Trophoblast cell (in vitro differentiated cells and primary cell): Measurements from ENCODE around the gene SMAD3.
A peak's percentile ranks its signal among the peaks of the same experiment; 100 is the strongest.

ENCODE experiments used
- DNase-seq, 2 donors: peaks; one replicate each; pipeline ENCODE4 v3.0.0-alpha.2; 2016
- H2AFZ ChIP-seq: 2 replicates; pipeline ENCODE4 v1.6.1; 2013; ENCODE audit warnings: low read length, moderate library complexity, mild to moderate bottlenecking; ENCODE audit not compliant: insufficient read depth, poor library complexity
- H2AK5ac ChIP-seq: 2 replicates; pipeline ENCODE4 v1.6.1; 2013; ENCODE audit warnings: mild to moderate bottlenecking, low read length
- H2BK120ac ChIP-seq: 2 replicates; pipeline ENCODE4 v1.6.1; 2013; ENCODE audit warnings: low read length, mild to moderate bottlenecking, moderate library complexity; ENCODE audit not compliant: insufficient read depth, poor library complexity
- H2BK12ac ChIP-seq: 2 replicates; pipeline ENCODE4 v1.6.1; 2013; ENCODE audit warnings: mild to moderate bottlenecking, low read length, moderate library complexity
- H2BK5ac ChIP-seq: 2 replicates; pipeline ENCODE4 v1.6.1; 2013; ENCODE audit warnings: low read length, low read depth, moderate library complexity, mild to moderate bottlenecking; ENCODE audit not compliant: poor library complexity
- H3K14ac ChIP-seq: 2 replicates; pipeline ENCODE4 v1.6.1; 2013; ENCODE audit warnings: mild to moderate bottlenecking, low read length
- H3K18ac ChIP-seq: 2 replicates; pipeline ENCODE4 v1.6.1; 2013; ENCODE audit warnings: mild to moderate bottlenecking, low read length
- H3K23ac ChIP-seq: 2 replicates; pipeline ENCODE4 v1.6.1; 2013; ENCODE audit warnings: low read length
- H3K27ac ChIP-seq: 2 replicates; pipeline ENCODE4 v1.5.1; 2013; ENCODE audit warnings: low read depth, mild to moderate bottlenecking, inconsistent platforms, low read length, moderate library complexity
- H3K27me3 ChIP-seq: 2 replicates; pipeline ENCODE4 v1.6.1; 2013; ENCODE audit warnings: inconsistent platforms, mild to moderate bottlenecking, low read length, moderate library complexity; ENCODE audit not compliant: insufficient read depth
- H3K36me3 ChIP-seq, 2 experiments: 1 replicate in 1 of 2; 2 replicates in 1 of 2; pipeline ENCODE4 v1.6.1; 2013; ENCODE audit warnings: low read length in 2 of 2, mild to moderate bottlenecking in 2 of 2, moderate library complexity in 1 of 2; ENCODE audit not compliant: insufficient read depth in 2 of 2, control insufficient read depth in 1 of 2
- H3K4ac ChIP-seq: 2 replicates; pipeline ENCODE4 v1.6.1; 2013; ENCODE audit warnings: low read depth, mild to moderate bottlenecking, low read length, moderate library complexity
- H3K4me1 ChIP-seq, 2 experiments: 1 replicate in 1 of 2; 2 replicates in 1 of 2; pipeline ENCODE4 v1.6.1; 2013; ENCODE audit warnings: low read length in 2 of 2, mild to moderate bottlenecking in 2 of 2, moderate library complexity in 1 of 2; ENCODE audit not compliant: insufficient read depth in 2 of 2, control insufficient read depth in 1 of 2
- H3K4me2 ChIP-seq: 2 replicates; pipeline ENCODE4 v1.6.1; 2013; ENCODE audit warnings: inconsistent platforms, mild to moderate bottlenecking, low read length, moderate library complexity
- H3K4me3 ChIP-seq: 2 replicates; pipeline ENCODE4 v1.5.1; 2013; ENCODE audit warnings: mild to moderate bottlenecking, low read depth, low read length, inconsistent platforms
- H3K79me1 ChIP-seq: one replicate; pipeline ENCODE4 v1.6.1; 2013; ENCODE audit warnings: low read length
- H3K79me2 ChIP-seq: 2 replicates; pipeline ENCODE4 v1.6.1; 2013; ENCODE audit warnings: low read length, mild to moderate bottlenecking; ENCODE audit not compliant: control insufficient read depth, insufficient read depth, poor library complexity
- H3K9ac ChIP-seq: 2 replicates; pipeline ENCODE4 v1.6.1; 2013; ENCODE audit warnings: mild to moderate bottlenecking, low read length
- H3K9me3 ChIP-seq: 2 replicates; pipeline ENCODE4 v1.6.1; 2013; ENCODE audit warnings: low read depth, mild to moderate bottlenecking, control low read depth, inconsistent platforms, low read length; ENCODE audit not compliant: insufficient read depth
- H4K12ac ChIP-seq: 2 replicates; pipeline ENCODE4 v1.6.1; 2013; ENCODE audit warnings: low read depth, mild to moderate bottlenecking, low read length, moderate library complexity
- H4K8ac ChIP-seq: 2 replicates; pipeline ENCODE4 v1.6.1; 2013; ENCODE audit warnings: low read depth, mild to moderate bottlenecking, low read length, moderate library complexity
- H4K91ac ChIP-seq: one replicate; pipeline ENCODE4 v1.6.1; 2013; ENCODE audit warnings: low read depth, mild to moderate bottlenecking, low read length, moderate library complexity
- WGBS: extraction: QIAGEN DNeasy Blood & Tissue Kit; methylation state at CpG from one replicate; pipeline ENCODE4 v1.1.7; 2013; ENCODE audit warnings: missing lambda C conversion rate; ENCODE audit not compliant: insufficient read length, insufficient coverage; ENCODE audit errors: extremely low coverage; 5-methylcytosine and 5-hydroxymethylcytosine counted together

SMAD3 gene

GRCh38 chr15:67039384-67040075 lies 25.9 kb upstream of the SMAD3 start:
- H4K8ac ChIP-seq, result no peak overlapping the region
- no peak overlapping the region for H3K27ac ChIP-seq
- no peak overlapping the region for H2AFZ ChIP-seq
- peak overlapping the region; percentile 7 for H4K91ac ChIP-seq
- H3K9me3 ChIP-seq, result peaks cover 2% of the 10 kb centered on the region
- no peaks in the 10 kb centered on the region for H3K79me2 ChIP-seq
- H3K23ac ChIP-seq, result no peak overlapping the region
- H3K4me1 ChIP-seq, result peaks cover 14 to 17% of the 10 kb centered on the region in 2 experiments
- no peaks in the 10 kb centered on the region for H3K36me3 ChIP-seq
- H2AK5ac ChIP-seq, result no peak overlapping the region
- no peak overlapping the region for H4K12ac ChIP-seq
- H3K27me3 ChIP-seq, result no peaks in the 10 kb centered on the region
- no peak overlapping the region for H3K9ac ChIP-seq
- H3K14ac ChIP-seq, result no peak overlapping the region
- peak; percentile 56 to 65 for DNase-seq
- H3K79me1 ChIP-seq, result peaks cover 11% of the 10 kb centered on the region
- no peak overlapping the region for H3K4ac ChIP-seq
- WGBS, result no CpG with 5 or more reads among the region's 10 CpGs
- H2BK12ac ChIP-seq, result peak overlapping the region; percentile 37
- no peak overlapping the region for H3K4me3 ChIP-seq
- H3K4me2 ChIP-seq, result no peak overlapping the region
- H2BK5ac ChIP-seq, result peak overlapping the region; percentile 65
- peak overlapping the region; percentile 20 for H2BK120ac ChIP-seq
- H3K18ac ChIP-seq, result peak overlapping the region; percentile 33

GRCh38 chr15:67040277-67040676 lies 25.1 kb upstream of the SMAD3 start:
- H3K23ac ChIP-seq, result no peak overlapping the region
- H4K8ac ChIP-seq, result no peak overlapping the region
- H3K14ac ChIP-seq, result peak overlapping the region; percentile 28
- no peak overlapping the region for H3K9ac ChIP-seq
- H3K27ac ChIP-seq, result no peak overlapping the region
- peaks cover 14 to 17% of the 10 kb centered on the region in 2 experiments for H3K4me1 ChIP-seq
- peak overlapping the region; percentile 20 for H2BK120ac ChIP-seq
- no peak overlapping the region for H2AK5ac ChIP-seq
- H3K4ac ChIP-seq, result no peak overlapping the region
- no CpG with 5 or more reads among the region's 2 CpGs for WGBS
- H3K79me2 ChIP-seq, result no peaks in the 10 kb centered on the region
- H3K9me3 ChIP-seq, result peaks cover 2% of the 10 kb centered on the region
- no peak overlapping the region for H3K4me2 ChIP-seq
- H2BK12ac ChIP-seq, result peak overlapping the region; percentile 37
- no peak for DNase-seq
- no peak overlapping the region for H3K4me3 ChIP-seq
- no peaks in the 10 kb centered on the region for H3K27me3 ChIP-seq
- H2AFZ ChIP-seq, result no peak overlapping the region
- no peak overlapping the region for H2BK5ac ChIP-seq
- H4K91ac ChIP-seq, result no peak overlapping the region
- peak overlapping the region; percentile 33 for H3K18ac ChIP-seq
- no peak overlapping the region for H4K12ac ChIP-seq
- peaks cover 11% of the 10 kb centered on the region for H3K79me1 ChIP-seq
- no peaks in the 10 kb centered on the region for H3K36me3 ChIP-seq

GRCh38 chr15:67042551-67043142 lies 22.8 kb upstream of the SMAD3 start:
- no peak for DNase-seq
- H4K91ac ChIP-seq, result no peak overlapping the region
- no peak overlapping the region for H3K14ac ChIP-seq
- H3K4me3 ChIP-seq, result no peak overlapping the region
- peaks cover 14 to 17% of the 10 kb centered on the region in 2 experiments for H3K4me1 ChIP-seq
- no peak overlapping the region for H3K23ac ChIP-seq
- H3K4me2 ChIP-seq, result no peak overlapping the region
- no peaks in the 10 kb centered on the region for H3K27me3 ChIP-seq
- H3K9ac ChIP-seq, result no peak overlapping the region
- H2BK12ac ChIP-seq, result no peak overlapping the region
- H4K12ac ChIP-seq, result no peak overlapping the region
- H3K27ac ChIP-seq, result no peak overlapping the region
- no CpG with 5 or more reads among the region's 7 CpGs for WGBS
- no peak overlapping the region for H3K18ac ChIP-seq
- no peak overlapping the region for H2AFZ ChIP-seq
- H2AK5ac ChIP-seq, result peak overlapping the region; percentile 17
- no peaks in the 10 kb centered on the region for H3K36me3 ChIP-seq
- no peak overlapping the region for H3K4ac ChIP-seq
- no peak overlapping the region for H4K8ac ChIP-seq
- no peak overlapping the region for H2BK120ac ChIP-seq
- peaks cover 10% of the 10 kb centered on the region for H3K79me1 ChIP-seq
- no peaks in the 10 kb centered on the region for H3K9me3 ChIP-seq
- H3K79me2 ChIP-seq, result no peaks in the 10 kb centered on the region
- no peak overlapping the region for H2BK5ac ChIP-seq

- peak overlapping the region; percentile 7 for H4K91ac ChIP-seq
- H2AK5ac ChIP-seq, result no peak overlapping the region
- H2BK12ac ChIP-seq, result peak overlapping the region; percentile 81
- no peaks in the 10 kb centered on the region for H3K79me2 ChIP-seq
- peaks cover 22 to 24% of the 10 kb centered on the region in 2 experiments for H3K4me1 ChIP-seq
- peaks cover 17% of the 10 kb centered on the region for H3K79me1 ChIP-seq
- no CpG with 5 or more reads among the region's 13 CpGs for WGBS
- no peak overlapping the region for H4K12ac ChIP-seq
- H3K9ac ChIP-seq, result no peak overlapping the region
- peak overlapping the region; percentile 23 for H4K8ac ChIP-seq
- no peaks in the 10 kb centered on the region for H3K36me3 ChIP-seq
- peak overlapping the region; percentile 45 for H3K18ac ChIP-seq
- no peaks in the 10 kb centered on the region for H3K9me3 ChIP-seq
- no peak overlapping the region for H2AFZ ChIP-seq
- H3K4me3 ChIP-seq, result no peak overlapping the region
- no peak overlapping the region for H3K4me2 ChIP-seq
- H3K23ac ChIP-seq, result no peak overlapping the region
- DNase-seq, result peak; percentile 86 to 95
- peak overlapping the region; percentile 17 for H2BK5ac ChIP-seq
- no peaks in the 10 kb centered on the region for H3K27me3 ChIP-seq
- H2BK120ac ChIP-seq, result peak overlapping the region; percentile 65
- peak overlapping the region; percentile 1 for H3K14ac ChIP-seq
- H3K27ac ChIP-seq, result peak overlapping the region; percentile 83
- no peak overlapping the region for H3K4ac ChIP-seq
Observed at GRCh38 chr15:67043939-67044771, 21.2 kb upstream of the SMAD3 start.
